ENCODE data around the gene NSL1. TPM values are rescaled to one million over a fixed set of nuclear protein-coding genes. Genes with fewer than 3 reads are reported as not detected.

Gene NSL1
- total RNA-seq, 1 experiment from 2014 or later, result 36.4 TPM

DNA sequence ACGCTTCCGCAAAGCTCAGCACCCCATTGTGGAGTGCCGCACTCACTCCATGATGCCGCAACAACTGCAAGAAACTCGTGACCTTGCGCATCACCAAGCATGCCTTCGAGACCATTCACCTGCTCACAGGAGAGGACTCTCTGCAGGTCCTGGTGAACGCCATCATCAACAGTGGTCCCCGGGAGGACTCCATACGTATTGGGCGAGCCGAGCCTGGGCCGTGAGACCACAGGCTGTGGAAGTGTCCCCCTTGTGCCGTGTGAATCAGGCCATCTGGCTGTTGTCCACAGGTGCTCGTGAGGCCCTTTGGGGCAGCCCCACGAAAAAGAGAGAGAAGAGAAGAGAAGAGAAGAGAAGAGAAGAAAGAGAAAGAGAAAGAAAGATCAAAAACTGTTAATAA is 32.6 kb upstream of the NSL1 start (continued):
- TF ChIP-seq EZH2 (IDR thresholded peaks at IDR 0.05) (no peak), SIN3A (IDR thresholded peaks at IDR 0.05; ENCODE audit: low read depth) (no peak), YY1 (IDR thresholded peaks at IDR 0.05; ENCODE audit: extremely low read depth, insufficient replicate concordance, low read depth, low read length) (no peak), JUND (IDR thresholded peaks at IDR 0.05) (no peak)

DNA sequence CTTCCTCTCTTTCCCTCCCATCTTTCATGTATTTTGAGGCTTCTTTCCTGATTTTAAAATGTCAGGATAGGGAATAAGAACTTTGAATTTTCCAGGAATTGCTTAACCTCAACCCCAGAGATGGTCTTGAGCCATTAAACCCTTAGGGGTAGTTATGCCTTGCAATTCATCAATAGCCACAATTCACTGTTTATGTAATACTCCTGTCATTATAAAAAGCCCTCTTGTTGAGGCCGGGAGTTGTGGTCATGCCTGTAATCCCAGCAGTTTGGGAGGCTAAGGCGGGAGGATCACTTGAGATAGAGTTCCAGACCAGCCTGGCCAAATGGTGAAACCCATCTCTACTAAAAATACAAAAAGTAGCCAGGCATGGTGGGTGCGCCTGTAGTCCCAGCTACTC is 31.4 kb upstream of the NSL1 start:
- POLR2A ChIA-PET, result no interaction called here
- no peak overlapping the region for H2AFZ ChIP-seq (ENCODE audit: low read depth, low read length, poor library complexity, severe bottlenecking)
- no peaks in the 10 kb centered on the region for H3K27me3 ChIP-seq (ENCODE audit: insufficient read depth, low read length)
- H3K4me1 ChIP-seq (ENCODE audit: control insufficient read depth in 1 of 2, insufficient read depth in 2 of 2, low read length in 2 of 2), result no peaks in the 10 kb centered on the region
- CTCF ChIA-PET, result no interaction called here
- intact Hi-C loops (cut with micrococcal nuclease), result no loop called here
- TF ChIP-seq POLR2A (IDR thresholded peaks at IDR 0.05; ENCODE audit: borderline replicate concordance, extremely low read depth, insufficient read depth, insufficient read length), result no peak
- no peak for TF ChIP-seq JUND (IDR thresholded peaks at IDR 0.05)
- TF ChIP-seq, protein P1, sequence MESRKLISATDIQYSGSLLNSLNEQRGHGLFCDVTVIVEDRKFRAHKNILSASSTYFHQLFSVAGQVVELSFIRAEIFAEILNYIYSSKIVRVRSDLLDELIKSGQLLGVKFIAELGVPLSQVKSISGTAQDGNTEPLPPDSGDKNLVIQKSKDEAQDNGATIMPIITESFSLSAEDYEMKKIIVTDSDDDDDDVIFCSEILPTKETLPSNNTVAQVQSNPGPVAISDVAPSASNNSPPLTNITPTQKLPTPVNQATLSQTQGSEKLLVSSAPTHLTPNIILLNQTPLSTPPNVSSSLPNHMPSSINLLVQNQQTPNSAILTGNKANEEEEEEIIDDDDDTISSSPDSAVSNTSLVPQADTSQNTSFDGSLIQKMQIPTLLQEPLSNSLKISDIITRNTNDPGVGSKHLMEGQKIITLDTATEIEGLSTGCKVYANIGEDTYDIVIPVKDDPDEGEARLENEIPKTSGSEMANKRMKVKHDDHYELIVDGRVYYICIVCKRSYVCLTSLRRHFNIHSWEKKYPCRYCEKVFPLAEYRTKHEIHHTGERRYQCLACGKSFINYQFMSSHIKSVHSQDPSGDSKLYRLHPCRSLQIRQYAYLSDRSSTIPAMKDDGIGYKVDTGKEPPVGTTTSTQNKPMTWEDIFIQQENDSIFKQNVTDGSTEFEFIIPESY (IDR thresholded peaks at IDR 0.05; ENCODE audit: extremely low read depth, insufficient replicate concordance, low read length), result no peak
- TF ChIP-seq FOSL1 (IDR thresholded peaks at IDR 0.05; ENCODE audit: low read depth), result no peak
- no peak for TF ChIP-seq TCF7L2 (IDR thresholded peaks at IDR 0.05; ENCODE audit: borderline replicate concordance, extremely low read depth, insufficient read depth, insufficient read length)
- TF ChIP-seq, protein P2, sequence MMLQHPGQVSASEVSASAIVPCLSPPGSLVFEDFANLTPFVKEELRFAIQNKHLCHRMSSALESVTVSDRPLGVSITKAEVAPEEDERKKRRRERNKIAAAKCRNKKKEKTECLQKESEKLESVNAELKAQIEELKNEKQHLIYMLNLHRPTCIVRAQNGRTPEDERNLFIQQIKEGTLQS (IDR thresholded peaks at IDR 0.05), result no peak
- no peak for TF ChIP-seq ZNF274 (IDR thresholded peaks at IDR 0.05; ENCODE audit: low read depth, low read length)
- TF ChIP-seq, protein P3, sequence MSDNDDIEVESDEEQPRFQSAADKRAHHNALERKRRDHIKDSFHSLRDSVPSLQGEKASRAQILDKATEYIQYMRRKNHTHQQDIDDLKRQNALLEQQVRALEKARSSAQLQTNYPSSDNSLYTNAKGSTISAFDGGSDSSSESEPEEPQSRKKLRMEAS (IDR thresholded peaks at IDR 0.05), result no peak
- TF ChIP-seq YY1 (IDR thresholded peaks at IDR 0.05; ENCODE audit: extremely low read depth, insufficient replicate concordance, low read depth, low read length), result no peak
- TF ChIP-seq, protein P4, sequence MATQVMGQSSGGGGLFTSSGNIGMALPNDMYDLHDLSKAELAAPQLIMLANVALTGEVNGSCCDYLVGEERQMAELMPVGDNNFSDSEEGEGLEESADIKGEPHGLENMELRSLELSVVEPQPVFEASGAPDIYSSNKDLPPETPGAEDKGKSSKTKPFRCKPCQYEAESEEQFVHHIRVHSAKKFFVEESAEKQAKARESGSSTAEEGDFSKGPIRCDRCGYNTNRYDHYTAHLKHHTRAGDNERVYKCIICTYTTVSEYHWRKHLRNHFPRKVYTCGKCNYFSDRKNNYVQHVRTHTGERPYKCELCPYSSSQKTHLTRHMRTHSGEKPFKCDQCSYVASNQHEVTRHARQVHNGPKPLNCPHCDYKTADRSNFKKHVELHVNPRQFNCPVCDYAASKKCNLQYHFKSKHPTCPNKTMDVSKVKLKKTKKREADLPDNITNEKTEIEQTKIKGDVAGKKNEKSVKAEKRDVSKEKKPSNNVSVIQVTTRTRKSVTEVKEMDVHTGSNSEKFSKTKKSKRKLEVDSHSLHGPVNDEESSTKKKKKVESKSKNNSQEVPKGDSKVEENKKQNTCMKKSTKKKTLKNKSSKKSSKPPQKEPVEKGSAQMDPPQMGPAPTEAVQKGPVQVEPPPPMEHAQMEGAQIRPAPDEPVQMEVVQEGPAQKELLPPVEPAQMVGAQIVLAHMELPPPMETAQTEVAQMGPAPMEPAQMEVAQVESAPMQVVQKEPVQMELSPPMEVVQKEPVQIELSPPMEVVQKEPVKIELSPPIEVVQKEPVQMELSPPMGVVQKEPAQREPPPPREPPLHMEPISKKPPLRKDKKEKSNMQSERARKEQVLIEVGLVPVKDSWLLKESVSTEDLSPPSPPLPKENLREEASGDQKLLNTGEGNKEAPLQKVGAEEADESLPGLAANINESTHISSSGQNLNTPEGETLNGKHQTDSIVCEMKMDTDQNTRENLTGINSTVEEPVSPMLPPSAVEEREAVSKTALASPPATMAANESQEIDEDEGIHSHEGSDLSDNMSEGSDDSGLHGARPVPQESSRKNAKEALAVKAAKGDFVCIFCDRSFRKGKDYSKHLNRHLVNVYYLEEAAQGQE (IDR thresholded peaks at IDR 0.05; ENCODE audit: low read depth), result no peak
- TF ChIP-seq EGR1 (IDR thresholded peaks at IDR 0.05; ENCODE audit: low read depth), result no peak
- TF ChIP-seq POLR2AphosphoS5 (IDR thresholded peaks at IDR 0.05; ENCODE audit: low read depth, low read length), result no peak
- no peak for TF ChIP-seq EZH2 (IDR thresholded peaks at IDR 0.05)
- no peak for TF ChIP-seq SRF (IDR thresholded peaks at IDR 0.05; ENCODE audit: low read depth)
- no peak for TF ChIP-seq SP1 (IDR thresholded peaks at IDR 0.05; ENCODE audit: low read depth)
- TF ChIP-seq SIN3A (IDR thresholded peaks at IDR 0.05; ENCODE audit: low read depth), result no peak
- TF ChIP-seq ELF1 (IDR thresholded peaks at IDR 0.05; ENCODE audit: borderline replicate concordance, low read depth), result no peak
- no peak for TF ChIP-seq ZFX (IDR thresholded peaks at IDR 0.05)
- TF ChIP-seq CEBPB (IDR thresholded peaks at IDR 0.05; ENCODE audit: low read depth), result no peak
- no peak for TF ChIP-seq CBX3 (IDR thresholded peaks at IDR 0.05; ENCODE audit: low read depth)
- peaks cover 7 to 11% of the 10 kb centered on the region in 2 experiments; a peak in 2 of 4 replicates for H3K9me3 ChIP-seq (ENCODE audit: control insufficient read depth in 1 of 2, insufficient read depth in 1 of 2, low read depth in 1 of 2, low read length in 2 of 2)
- ATAC-seq, result no peak
- H3K9me2 ChIP-seq (ENCODE audit: insufficient read depth), result no peaks in the 10 kb centered on the region
- RAD21 ChIA-PET (ENCODE audit: low non-redundant PET in 1 of 2, low total read pairs in 2 of 2, uncharacterized antibody in 2 of 2, unreplicated experiment in 2 of 2), result no interaction called here
- H3K4me3 ChIP-seq (replicated peaks in 1 of 2; ENCODE audit: low read depth in 1 of 2, low read length in 2 of 2), result no peak overlapping the region
- H3K79me2 ChIP-seq (ENCODE audit: insufficient read depth, low read length), result no peaks in the 10 kb centered on the region
- no TSS peak for BruUV-seq (replicated peaks)
- H3K9ac ChIP-seq (ENCODE audit: low read length), result no peak overlapping the region
- H3K4me2 ChIP-seq (ENCODE audit: low read length), result no peak overlapping the region
- H3K27ac ChIP-seq (ENCODE audit: low read depth, low read length), result no peak overlapping the region
- H3K36me3 ChIP-seq (ENCODE audit: control insufficient read depth in 1 of 2, insufficient read depth in 2 of 2, low read length in 2 of 2), result no peaks in the 10 kb centered on the region
- no peak for DNase-seq (ENCODE audit: low read depth, low spot score)
- no peaks in the 10 kb centered on the region for H4K20me1 ChIP-seq (ENCODE audit: insufficient read depth)
